HG03521 (cell line): ENCODE data around the gene CFAP45.
A peak's percentile ranks its signal among the peaks of the same experiment; 100 is the strongest.

Source experiments
- ATAC-seq: cut with Tn5 transposase; IDR thresholded peaks from one replicate; pipeline ENCODE4 v1.9.1; 2021; ENCODE audit warnings: mild to moderate bottlenecking, moderate library complexity; ENCODE audit not compliant: unreplicated experiment

CFAP45 gene

GRCh38 chr1:159924025-159924790 lies 24.2 kb upstream of the CFAP45 start:
- no peak for ATAC-seq

GRCh38 chr1:159923203-159924024 lies 23.4 kb upstream of the CFAP45 start:
- peak; percentile 37 for ATAC-seq

GRCh38 chr1:159922511-159923202 lies 22.7 kb upstream of the CFAP45 start:
- ATAC-seq = no peak

- ATAC-seq = no peak
Observed at GRCh38 chr1:159921700-159922504, 21.9 kb upstream of the CFAP45 start.

- peak; percentile 14 for ATAC-seq
Observed at GRCh38 chr1:159921251-159921650, 21.3 kb upstream of the CFAP45 start.

- no peak for ATAC-seq
Observed at GRCh38 chr1:159920651-159921050, 20.7 kb upstream of the CFAP45 start.

GRCh38 chr1:159920202-159920601 lies 20.2 kb upstream of the CFAP45 start:
- no peak for ATAC-seq

GRCh38 chr1:159919236-159919865 lies 19.4 kb upstream of the CFAP45 start:
- ATAC-seq = no peak

- ATAC-seq = no peak
Observed at GRCh38 chr1:159918352-159919200, 18.6 kb upstream of the CFAP45 start.

GRCh38 chr1:159917533-159918351 lies 17.8 kb upstream of the CFAP45 start:
- no peak for ATAC-seq

- no peak for ATAC-seq
Observed at GRCh38 chr1:159916242-159917051, 16.5 kb upstream of the CFAP45 start.

GRCh38 chr1:159915571-159916241 lies 15.7 kb upstream of the CFAP45 start:
- no peak for ATAC-seq

GRCh38 chr1:159914252-159915018 lies 14.5 kb upstream of the CFAP45 start:
- no peak for ATAC-seq

GRCh38 chr1:159913451-159914192 lies 13.7 kb upstream of the CFAP45 start:
- no peak for ATAC-seq

GRCh38 chr1:159911326-159912070 lies 11.5 kb upstream of the CFAP45 start:
- ATAC-seq = no peak
